Coronary artery (tissue), 2 donors: ENCODE measurements around the gene DNAH9.
A peak's percentile ranks its signal among the peaks of the same experiment; 100 is the strongest.

Experiments
- DNase-seq: peaks from one replicate; pipeline ENCODE4 v3.0.0-alpha.2; 2017; ENCODE audit warnings: low spot score
- H3K27ac ChIP-seq, 2 donors: fragments of 200-600 bp; sonication (generic); one replicate each; pipeline ENCODE4 v1.5.1; 2016 to 2019
- H3K4me3 ChIP-seq: fragments of 200-600 bp; sonication (generic); 2 replicates; pipeline ENCODE4 v1.5.1; 2016; ENCODE audit warnings: mild to moderate bottlenecking, moderate library complexity
- TF ChIP-seq, protein P1 (sequence below): fragments of 200-600 bp; sonication (generic); IDR thresholded peaks from one replicate; pipeline ENCODE4 v1.5.1; 2019; ENCODE audit warnings: antibody characterized with exemption

The DNAH9 gene

DNA sequence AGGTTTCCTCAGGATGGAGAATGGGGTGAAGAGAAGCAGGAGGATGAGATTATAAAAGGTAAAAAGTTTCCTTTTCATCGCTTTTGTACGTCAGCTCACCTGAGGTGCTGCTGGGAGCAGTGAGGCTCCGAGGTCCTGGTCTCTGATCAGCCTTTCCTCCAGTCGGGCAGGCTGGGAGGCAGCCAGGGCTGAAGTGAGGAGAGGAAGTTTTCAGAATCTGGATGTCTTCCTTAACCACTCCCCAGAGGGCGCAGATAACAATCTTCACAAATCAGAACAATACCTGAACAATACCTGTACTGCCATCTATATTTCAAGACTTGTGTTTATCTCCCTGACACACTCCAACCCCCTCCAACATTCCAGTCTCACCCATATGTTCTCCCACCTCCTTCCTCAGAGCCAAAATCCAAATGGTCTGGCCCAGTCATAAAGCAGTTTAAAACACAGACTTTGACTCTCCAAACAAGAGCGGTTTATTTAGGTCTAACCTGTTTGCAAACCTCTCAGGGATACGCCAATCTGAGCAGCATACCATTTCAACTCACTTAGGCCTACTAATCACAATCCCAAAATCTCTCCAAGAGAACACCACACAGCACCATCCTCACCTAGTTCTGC, 392.2 kb downstream of the DNAH9 start:
- Histone ChIP-seq H3K4me3 (no peak overlapping the region), H3K27ac (no peak overlapping the region)
- no peak for DNase-seq
- TF ChIP-seq, protein P1, sequence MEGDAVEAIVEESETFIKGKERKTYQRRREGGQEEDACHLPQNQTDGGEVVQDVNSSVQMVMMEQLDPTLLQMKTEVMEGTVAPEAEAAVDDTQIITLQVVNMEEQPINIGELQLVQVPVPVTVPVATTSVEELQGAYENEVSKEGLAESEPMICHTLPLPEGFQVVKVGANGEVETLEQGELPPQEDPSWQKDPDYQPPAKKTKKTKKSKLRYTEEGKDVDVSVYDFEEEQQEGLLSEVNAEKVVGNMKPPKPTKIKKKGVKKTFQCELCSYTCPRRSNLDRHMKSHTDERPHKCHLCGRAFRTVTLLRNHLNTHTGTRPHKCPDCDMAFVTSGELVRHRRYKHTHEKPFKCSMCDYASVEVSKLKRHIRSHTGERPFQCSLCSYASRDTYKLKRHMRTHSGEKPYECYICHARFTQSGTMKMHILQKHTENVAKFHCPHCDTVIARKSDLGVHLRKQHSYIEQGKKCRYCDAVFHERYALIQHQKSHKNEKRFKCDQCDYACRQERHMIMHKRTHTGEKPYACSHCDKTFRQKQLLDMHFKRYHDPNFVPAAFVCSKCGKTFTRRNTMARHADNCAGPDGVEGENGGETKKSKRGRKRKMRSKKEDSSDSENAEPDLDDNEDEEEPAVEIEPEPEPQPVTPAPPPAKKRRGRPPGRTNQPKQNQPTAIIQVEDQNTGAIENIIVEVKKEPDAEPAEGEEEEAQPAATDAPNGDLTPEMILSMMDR: no peak

DNA sequence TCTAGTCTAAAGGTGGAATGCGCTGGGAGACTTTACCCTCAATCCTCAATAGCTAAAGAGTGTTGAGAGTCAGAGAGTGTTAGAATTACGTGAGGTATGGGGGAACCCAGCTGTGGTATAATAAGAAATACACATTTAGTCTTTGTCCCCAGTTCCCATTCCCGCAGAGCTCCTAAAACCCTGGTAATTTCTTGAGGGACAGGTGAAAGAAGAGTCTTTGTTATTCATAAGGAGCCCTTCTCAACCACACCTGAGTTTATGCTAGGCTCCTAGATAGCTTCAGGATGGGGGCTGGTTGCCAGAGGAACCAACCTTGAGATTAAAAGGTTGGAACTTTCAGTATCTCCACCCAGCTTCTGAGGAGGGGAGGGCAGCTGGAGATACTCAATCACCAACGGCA, 393.2 kb downstream of the DNAH9 start:
- TF ChIP-seq, protein P1: no peak
- H3K27ac ChIP-seq: no peak overlapping the region
- H3K4me3 ChIP-seq: no peak overlapping the region
- DNase-seq: no peak

DNA sequence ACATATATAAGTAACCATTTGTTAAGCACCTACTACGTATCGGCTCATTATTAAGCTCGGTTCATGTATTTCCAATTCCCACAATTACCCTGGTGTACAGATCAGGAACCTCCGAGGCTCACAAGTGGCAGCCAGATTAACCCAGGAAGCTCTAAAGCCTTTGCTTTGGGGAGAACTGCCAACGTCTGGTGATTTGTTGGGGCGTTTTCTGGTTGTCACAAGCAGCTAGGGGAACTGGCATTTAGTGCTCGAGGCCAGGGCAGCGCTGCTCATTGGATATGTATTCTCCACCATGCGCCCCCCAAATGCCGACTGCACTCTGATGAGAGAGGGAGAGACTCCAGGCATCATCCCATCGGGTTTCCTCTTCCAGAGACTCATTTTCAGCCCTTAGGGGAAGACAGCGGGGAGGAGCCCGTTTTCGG, 398.5 kb downstream of the DNAH9 start:
- DNase-seq: peak; percentile 79
- H3K4me3 ChIP-seq: peak overlapping the region; percentile 90
- TF ChIP-seq, protein P1: no peak
- H3K27ac ChIP-seq: peak overlapping the region; percentile 67 to 92

DNA sequence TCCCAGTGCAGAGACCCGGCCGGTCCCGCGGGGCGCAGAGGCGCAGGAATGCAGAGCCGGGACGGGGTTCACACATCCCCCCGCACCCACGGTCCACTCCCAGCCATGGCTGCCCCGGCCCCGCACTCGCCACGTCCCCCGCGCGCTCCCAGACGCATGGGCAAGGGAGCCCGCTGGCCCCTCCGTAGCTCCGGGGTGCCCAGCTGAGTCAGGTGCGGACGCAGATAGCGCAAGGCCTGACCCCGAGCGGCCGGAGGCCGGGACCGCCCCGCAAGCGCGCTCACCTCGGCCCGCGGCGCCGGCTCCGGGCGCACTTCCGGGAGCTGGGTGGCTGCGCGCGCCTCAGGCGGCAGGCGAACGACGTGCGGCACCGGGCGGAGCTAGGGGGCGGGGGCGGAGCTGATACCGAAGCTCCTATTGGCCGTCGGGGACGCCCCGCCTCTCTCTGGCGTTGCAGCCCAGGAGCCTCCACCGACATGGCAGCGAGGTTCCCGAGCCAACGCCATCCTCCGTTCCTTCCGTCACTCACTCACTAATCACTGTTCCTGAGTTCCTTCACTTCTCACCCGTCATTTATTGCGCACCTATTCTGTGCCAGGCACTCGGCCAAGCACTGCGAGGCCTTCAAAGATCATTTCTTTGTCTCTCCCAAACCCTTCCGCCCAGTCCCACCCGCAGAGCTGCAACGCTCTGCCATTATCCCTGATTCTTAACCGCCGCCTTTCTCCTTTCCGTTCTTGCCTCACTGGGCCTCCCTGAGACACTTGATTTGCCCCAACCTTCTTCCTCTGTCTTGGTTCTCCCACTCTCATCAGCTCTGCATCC, 399.1 kb downstream of the DNAH9 start, which contains the start of gene ZNF18:
Gene ZNF18, minus strand, starts transcription at position 329 of the 825 bp plus-strand sequence. CDS start 4,646 bp downstream, outside the sequence.
- TF ChIP-seq, protein P1: no peak
- peak; percentile 96 for DNase-seq
- peak within 1 kb of the TSS; percentile 81 to 92 for H3K27ac ChIP-seq
- peak within 1 kb of the TSS; percentile 90 for H3K4me3 ChIP-seq

DNA sequence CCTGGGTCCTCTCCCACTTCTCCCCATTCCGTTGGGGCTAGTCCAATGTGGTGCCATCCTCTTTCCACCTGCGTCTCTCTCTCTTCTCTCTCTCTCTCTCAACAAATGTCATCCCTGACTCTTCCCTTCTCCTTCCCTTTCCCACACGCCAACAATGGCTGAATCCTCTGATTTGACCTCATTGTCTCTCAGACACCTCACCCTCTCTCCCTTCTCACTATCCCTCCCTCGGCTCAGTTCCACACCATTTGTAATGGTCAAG, 399.6 kb downstream of the DNAH9 start:
- TF ChIP-seq, protein P1: no peak
- Histone ChIP-seq H3K27ac (peak overlapping the region; percentile 74 to 81), H3K4me3 (peak overlapping the region; percentile 90)
- no peak for DNase-seq

DNA sequence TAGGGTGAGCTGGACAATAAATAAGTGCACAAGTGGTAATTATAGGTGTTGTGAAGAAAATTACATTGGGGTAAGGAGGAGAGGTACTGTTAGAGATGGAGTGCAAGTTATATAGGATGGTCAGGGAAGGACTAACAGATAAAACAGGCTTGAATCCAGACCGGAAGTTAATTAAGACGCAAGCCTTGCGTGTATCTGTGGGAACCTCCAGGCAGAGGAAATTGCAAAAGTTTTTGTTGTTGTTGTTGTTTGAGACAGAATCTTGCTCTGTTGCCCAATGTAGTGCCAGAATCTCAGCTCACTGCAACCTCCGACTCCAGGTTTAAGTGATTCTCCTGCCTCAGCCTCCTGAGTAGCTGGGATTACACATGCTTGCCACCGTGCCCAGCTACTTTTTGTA, 401.4 kb downstream of the DNAH9 start:
- no peak for DNase-seq
- Histone ChIP-seq H3K27ac (no peak overlapping the region), H3K4me3 (no peak overlapping the region)
- TF ChIP-seq, protein P1: no peak

DNA sequence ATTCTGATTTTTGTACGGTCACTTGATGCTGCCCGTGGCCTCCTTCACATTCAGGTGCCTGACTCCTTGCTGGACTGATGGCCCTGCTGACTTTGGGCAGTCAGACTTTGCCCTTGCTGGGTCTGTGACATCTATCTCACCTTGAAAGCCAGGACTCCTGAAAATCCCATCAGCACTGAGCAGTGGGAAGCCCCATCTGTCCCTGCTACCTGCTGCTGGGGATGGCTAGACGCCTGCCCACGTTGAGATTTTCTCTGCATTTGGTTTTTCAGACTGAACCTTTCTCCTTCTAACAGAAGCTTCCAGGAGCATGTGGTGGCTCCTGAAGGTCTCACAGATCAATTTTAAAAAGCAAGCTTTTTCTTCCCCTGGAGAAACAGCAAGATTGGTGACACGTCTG, 409.2 kb downstream of the DNAH9 start:
- TF ChIP-seq, protein P1: no peak
- Histone ChIP-seq H3K27ac (no peak overlapping the region), H3K4me3 (no peak overlapping the region)
- DNase-seq: no peak
